T-helper 2 cell treated with Interferon-gamma antibody and Interleukin-4, amounts not matched to agents 100 ng/mL and 5 ng/mL, for 36 hours (primary cell): ENCODE results near the gene HRH3. TPM values are rescaled to one million over a fixed set of nuclear protein-coding genes. Genes with fewer than 3 reads are reported as not detected.

Source experiments
- intact Hi-C: fragments of 100-400 bp; cut with micrococcal nuclease; formaldehyde crosslinking; loops from one replicate; pipeline ENCODE4 v1.15.1; 2023
- total RNA-seq: library from RNA; stranded (reverse); gene quantifications from 2 replicates; pipeline ENCODE4 v1.2.3, GENCODE V29; 2022

The HRH3 gene
- total RNA-seq, 1 donor from 2014 or later: not detected

- intact Hi-C loops: loop anchor here (2.0 to 5.0 kb wide), 4 partner anchors 39 to 225 kb away; partner anchors contain the start of genes CABLES2, PSMA7, RPS21 and SS18L1
These were observed 38.3 kb downstream of the HRH3 start for GRCh38 chr20:62181808-62182207.

- intact Hi-C loops: no loop called here
These were observed 40.9 kb downstream of the HRH3 start for GRCh38 chr20:62179162-62179504.

DNA sequence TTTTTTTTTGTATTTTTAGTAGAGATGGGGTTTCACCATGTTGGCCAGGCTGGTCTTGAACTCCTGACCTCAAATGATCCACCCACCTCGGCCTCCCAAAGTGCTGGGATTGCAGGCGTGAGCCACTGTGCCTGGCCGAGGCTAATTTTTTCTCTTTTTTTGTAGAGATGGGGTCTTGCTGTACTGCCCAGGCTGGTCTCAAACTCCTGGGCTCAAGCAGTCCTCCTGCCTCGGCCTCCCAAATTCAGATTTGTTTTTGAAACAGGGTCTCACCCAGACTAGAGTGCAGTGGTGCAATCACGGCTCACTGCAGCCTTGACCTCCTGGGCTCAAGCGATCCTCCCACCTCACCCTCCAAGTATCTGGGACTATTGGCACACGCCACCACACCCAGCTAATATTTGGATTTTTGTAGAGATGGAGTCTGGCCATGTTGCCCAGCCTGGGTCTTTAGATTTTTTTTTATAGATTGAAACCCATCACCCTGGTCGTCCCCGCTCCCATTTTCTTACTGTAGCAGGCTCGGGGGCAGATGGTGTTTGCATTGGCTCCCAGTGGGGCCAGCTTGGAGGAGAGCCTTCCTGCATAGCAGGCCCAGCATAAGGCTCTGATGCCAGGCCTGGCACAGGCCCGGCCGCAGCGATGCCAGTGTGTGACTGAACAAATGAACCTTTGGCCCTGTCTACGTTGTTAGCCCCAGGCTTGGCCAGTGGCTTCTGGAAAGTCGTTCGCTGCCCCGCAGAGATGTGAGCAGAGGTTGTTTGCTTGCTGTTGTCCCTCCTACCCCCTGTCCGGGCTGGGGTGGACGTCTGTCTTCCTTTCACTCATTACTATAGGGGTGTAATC lies 41.5 kb downstream of the HRH3 start:
- intact Hi-C loops: no loop called here

DNA sequence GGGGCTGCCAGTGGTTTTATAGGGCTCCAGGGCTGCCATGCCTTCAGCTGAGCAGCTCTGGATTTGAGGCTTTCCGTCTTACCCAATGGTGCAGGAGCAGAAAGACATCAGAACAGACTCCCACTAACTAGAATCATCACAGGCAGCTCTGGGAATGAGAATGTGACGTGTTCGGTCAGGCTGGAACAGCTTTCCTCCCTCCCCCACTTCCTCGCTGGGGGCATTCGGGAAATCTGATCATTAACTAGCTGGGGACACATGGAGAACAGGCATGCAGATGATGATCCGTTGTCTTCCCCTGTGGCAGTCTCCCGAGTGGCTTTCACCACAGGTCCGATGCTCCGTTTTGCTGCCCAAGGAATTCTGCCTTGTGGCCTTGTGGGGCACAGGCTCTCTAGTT lies 42.8 kb downstream of the HRH3 start:
- intact Hi-C loops: no loop called here

DNA sequence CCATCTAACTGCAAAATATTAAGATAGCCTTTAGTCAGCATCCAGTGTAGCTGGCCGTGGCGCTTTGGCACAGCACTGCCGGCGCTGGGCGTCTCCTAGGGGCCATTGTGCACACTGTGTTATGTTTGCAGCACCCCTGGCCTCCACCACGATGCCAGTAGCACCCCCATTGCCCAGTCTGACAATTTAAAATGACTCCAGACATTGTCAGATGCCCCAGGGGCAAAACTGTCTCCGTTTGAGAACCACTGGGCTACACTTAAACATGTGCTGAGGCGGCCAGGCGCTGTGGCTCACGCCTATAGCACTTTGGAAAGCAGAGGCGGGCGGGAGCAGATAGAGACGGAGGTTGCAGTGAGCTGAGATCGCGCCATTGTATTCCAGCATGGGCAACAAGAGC lies 43.2 kb downstream of the HRH3 start:
- intact Hi-C loops: no loop called here

GRCh38 chr20:62175711-62176110 lies 44.4 kb downstream of the HRH3 start:
- intact Hi-C loops: no loop called here

DNA sequence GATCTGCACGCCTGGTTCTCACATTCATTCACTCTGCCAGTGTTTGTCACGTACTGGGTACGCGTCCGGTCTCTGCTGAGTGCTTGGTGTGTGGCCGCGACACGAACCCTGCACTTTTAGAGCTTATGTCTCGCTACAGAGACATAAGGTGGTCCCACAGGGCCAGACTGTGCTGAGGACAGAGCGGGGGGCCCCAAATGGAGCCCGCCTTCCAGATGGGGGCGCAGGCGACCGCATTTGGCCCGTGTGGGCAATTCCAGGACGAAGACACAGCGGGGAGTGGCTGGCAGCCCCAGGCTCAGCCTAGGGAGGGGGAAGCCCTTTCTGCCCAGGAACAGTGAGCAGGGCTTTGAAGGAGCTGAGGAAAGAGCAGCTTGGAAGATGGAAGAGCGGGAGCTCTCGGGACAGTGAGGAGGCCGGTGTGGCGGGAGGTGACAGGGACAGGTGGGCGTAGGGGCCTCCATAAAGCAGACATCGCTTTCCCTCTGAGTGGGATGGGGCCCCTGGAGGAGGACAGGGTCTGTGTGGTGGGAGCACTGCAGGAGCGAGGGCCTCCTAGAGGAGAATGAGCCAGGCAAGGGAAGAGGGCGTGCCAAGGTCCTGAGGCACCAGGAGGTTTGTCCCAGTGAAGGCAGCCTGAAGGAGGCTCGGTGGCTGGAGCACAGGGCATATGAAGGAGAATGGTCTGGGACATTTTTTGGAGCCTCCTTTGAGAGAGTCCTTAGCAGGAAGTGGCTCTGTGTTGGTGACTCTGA lies 45.0 kb downstream of the HRH3 start:
- intact Hi-C loops: no loop called here

GRCh38 chr20:62174021-62174804 lies 45.9 kb downstream of the HRH3 start:
- intact Hi-C loops: no loop called here

DNA sequence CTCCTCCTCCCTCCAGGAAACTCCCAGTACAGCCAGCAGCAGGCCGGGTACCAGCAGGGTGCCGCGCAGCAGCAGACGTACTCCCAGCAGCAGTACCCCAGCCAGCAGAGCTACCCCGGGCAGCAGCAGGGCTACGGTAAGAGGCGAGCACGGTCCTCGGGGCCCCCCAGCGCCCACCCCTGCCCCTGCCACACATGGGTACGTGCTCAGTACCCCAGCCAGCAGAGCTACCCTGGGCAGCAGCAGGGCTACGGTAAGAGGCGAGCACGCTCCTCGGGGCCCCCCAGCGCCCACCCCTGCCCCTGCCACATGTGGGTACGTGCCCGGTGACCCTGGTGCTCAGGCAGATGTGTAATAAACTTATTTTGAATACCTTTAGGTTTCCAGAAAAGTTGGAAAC lies 47.4 kb downstream of the HRH3 start:
- intact Hi-C loops: no loop called here

DNA sequence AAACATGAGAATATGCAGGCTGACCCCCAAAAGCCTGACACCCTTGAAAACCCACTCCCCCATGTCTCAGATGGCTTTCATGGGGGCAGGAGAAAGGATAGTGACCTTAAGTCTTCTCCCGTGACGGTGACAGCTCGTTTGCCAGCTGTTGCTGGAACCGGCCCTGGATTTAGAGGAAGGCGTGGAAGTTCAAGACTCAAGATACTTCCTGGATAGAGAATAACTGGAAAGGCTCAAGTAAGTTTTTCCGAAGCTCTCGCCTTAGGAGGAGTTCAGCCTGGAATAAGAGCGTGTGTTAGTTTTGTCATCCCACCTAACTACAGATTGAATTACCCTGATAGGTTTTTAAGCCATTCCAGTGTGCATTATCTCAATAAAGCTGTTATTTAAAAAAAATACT lies 48.8 kb downstream of the HRH3 start:
- intact Hi-C loops: no loop called here

DNA sequence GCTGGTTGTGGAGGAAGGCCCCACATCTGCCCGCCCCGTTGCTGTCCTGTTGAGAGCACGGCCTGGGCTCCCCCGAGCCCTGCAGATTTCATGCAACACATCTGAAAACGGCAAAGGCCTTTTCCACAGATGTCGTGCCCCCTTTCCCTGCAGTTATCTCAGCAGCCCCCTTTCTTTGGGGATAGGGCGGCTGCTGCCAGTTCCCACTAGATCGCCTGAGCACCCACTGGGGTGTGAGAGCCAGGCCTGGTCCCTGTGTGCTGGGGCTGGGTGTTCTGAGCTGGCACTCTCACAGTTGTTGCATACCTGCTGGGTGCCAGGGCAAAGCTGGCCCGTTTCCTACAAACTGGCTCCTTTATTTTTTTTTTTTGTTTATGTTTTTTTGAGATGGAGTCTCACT lies 49.5 kb downstream of the HRH3 start:
- intact Hi-C loops: no loop called here

GRCh38 chr20:62168890-62169435 lies 51.1 kb downstream of the HRH3 start:
- intact Hi-C loops: no loop called here

DNA sequence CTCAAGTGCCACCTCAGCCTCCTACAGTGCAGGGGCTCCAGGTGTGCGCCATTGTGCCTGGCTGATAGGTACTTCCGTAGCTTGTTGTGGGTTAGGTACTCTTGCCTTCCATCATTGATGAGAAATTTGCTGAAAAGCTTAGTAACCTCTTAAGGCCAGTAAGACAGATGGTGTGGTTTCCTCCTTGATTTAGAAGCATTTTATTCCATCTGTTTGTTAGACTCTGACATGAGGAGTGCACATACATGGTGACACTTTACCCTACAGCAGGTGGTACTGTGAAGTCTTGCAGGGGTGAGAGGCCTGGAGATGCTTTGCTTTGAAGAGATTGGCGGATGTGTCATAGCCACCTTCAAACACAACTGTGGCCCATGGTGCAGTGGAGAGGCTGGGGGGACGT lies 52.0 kb downstream of the HRH3 start:
- intact Hi-C loops: no loop called here

- intact Hi-C loops: no loop called here
These were observed 52.6 kb downstream of the HRH3 start for GRCh38 chr20:62167474-62167873.

- intact Hi-C loops: no loop called here
These were observed 54.2 kb downstream of the HRH3 start for GRCh38 chr20:62165762-62166399.

Other genes starting within 250 kb of the HRH3 start
- 23.7 and 28.5 TPM in 2 replicates for gene TAF4, start 154.4 kb downstream of the HRH3 start, total RNA-seq
- 38.6 and 39.4 TPM in 2 replicates for gene LSM14B, start 97.8 kb downstream of the HRH3 start, total RNA-seq
- 317 and 321 TPM in 2 replicates for gene PSMA7, start 76.9 kb downstream of the HRH3 start, total RNA-seq
- 20.0 and 22.0 TPM in 2 replicates for gene SS18L1, start 76.5 kb downstream of the HRH3 start, total RNA-seq
- gene MTG2, start 37.2 kb downstream of the HRH3 start, total RNA-seq: 30.9 and 33.4 TPM in 2 replicates
- 27.2 TPM in 2 replicates for gene OSBPL2, start 18.2 kb upstream of the HRH3 start, total RNA-seq
- 109 and 114 TPM in 2 replicates for gene ADRM1, start 82.7 kb upstream of the HRH3 start, total RNA-seq
- gene LAMA5, start 147.0 kb upstream of the HRH3 start, total RNA-seq: 0.70 and 0.77 TPM in 2 replicates
- 1,960 and 1,982 TPM in 2 replicates for gene RPS21, start 166.8 kb upstream of the HRH3 start, total RNA-seq
- 21.9 and 22.0 TPM in 2 replicates for gene CABLES2, start 187.0 kb upstream of the HRH3 start, total RNA-seq
- gene RBBP8NL, start 207.3 kb upstream of the HRH3 start, total RNA-seq: not detected in 2 replicates